ENCODE measurements around the gene EDN2.

DNA sequence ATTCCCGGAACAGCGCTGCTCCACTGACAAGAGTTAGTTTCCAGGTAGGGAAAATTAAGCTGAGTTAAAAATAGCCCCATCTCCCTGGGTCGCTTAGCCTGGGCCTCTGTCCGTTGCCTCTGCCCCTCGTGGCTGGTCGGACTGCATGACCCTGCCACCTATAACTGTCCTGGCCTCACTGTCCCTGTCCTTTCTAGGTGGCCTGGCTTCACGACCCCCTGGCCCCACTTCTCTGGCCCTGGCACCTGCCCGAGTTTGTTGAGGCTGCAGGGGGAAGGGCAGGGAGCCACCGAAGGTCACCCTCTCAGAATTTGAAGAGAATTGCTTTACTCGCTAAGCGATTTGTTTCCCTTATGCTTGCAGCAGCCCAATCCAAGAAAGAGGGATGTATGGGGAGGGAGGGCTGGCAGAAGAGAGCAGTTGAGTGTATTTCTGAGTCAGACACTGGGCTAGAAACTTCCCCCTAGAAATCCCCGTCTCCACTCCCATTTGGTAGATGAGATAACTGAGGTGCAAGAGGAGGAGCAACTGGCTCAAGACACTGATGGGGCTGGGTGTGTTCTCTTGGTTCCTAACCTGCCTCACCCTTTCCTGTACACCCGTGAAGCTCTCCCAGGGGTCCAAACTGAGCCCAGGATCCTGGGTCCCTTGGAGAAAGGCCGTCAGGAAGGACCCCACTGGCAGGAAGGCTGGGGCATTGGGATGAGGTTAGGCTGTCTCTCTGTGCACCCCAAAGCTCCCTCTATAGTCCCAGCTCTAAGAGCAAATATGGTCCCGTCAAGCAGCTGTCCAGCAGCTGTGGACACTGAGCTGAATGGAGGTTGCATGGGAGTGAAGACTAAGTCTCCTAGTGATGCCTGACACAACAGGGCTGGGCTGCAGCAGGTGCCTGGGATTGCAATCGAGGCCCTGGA lies 2.9 kb upstream of the EDN2 start:
- TF ChIP-seq, protein P1, sequence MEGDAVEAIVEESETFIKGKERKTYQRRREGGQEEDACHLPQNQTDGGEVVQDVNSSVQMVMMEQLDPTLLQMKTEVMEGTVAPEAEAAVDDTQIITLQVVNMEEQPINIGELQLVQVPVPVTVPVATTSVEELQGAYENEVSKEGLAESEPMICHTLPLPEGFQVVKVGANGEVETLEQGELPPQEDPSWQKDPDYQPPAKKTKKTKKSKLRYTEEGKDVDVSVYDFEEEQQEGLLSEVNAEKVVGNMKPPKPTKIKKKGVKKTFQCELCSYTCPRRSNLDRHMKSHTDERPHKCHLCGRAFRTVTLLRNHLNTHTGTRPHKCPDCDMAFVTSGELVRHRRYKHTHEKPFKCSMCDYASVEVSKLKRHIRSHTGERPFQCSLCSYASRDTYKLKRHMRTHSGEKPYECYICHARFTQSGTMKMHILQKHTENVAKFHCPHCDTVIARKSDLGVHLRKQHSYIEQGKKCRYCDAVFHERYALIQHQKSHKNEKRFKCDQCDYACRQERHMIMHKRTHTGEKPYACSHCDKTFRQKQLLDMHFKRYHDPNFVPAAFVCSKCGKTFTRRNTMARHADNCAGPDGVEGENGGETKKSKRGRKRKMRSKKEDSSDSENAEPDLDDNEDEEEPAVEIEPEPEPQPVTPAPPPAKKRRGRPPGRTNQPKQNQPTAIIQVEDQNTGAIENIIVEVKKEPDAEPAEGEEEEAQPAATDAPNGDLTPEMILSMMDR (IDR thresholded peaks at IDR 0.05) = no peak
- no peak for TF ChIP-seq POLR2A (IDR thresholded peaks at IDR 0.05)
- no peak for TF ChIP-seq POLR2AphosphoS5 (IDR thresholded peaks at IDR 0.05)
